GM21825 (cell line): Measurements from ENCODE around the gene ITGA6.
A peak's percentile ranks its signal among the peaks of the same experiment; 100 is the strongest.

Experiments
- ATAC-seq: cut with Tn5 transposase; IDR thresholded peaks from one replicate; pipeline ENCODE4 v1.9.1; 2021; ENCODE audit warnings: mild to moderate bottlenecking, moderate library complexity; ENCODE audit not compliant: unreplicated experiment

Gene ITGA6

DNA sequence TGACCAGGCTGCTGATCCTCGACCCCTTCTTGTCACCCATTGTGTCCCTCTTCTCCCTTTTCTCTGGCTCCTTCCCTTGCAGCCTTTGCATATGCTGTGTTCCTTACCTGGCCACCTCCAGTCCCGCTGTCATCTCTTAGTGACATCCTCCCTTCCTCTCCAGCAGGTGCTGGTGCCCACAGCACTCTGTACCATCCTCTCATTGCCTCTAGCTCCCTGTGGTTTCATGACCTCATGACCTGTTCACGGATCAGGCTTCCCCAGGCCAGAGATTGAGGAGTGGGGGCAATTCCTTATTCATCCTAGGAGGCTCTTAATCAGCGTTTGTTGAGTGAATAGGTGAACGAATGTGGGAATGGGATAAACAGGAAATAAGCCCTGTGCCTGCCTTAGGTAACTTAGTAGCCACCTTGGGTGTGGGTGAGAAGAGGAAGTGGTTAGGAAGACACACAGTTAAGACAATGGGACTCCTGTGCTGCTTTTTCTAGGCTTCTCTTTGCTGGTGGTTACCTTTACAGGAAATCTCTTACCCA, 35.5 kb downstream of the ITGA6 start:
- no peak for ATAC-seq

- no peak for ATAC-seq
Measured at GRCh38 chr2:172464400-172465129, 37.2 kb downstream of the ITGA6 start.

- peak; percentile 46 for ATAC-seq
Measured at GRCh38 chr2:172465417-172466334, 38.3 kb downstream of the ITGA6 start.

DNA sequence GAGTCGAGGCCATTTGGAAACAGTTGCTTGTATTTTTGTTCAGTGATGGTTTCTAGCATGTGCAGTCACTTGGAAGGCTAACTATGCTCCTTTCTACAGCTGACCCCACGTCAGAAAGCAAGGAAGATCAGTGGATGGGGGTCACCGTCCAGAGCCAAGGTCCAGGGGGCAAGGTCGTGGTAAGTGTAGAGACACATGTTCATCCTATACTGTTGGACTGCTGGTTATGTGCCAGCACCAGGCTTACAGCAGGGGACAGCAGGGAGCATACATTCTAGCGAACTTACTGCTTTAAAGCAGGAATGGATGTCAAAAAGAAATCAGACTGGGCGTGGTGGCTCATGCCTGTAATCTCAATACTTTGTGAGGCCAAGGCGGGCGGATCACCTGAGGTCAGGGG, 40.0 kb downstream of the ITGA6 start:
- ATAC-seq, result no peak

- ATAC-seq, result no peak
Measured at GRCh38 chr2:172470958-172471922, 43.9 kb downstream of the ITGA6 start.

DNA sequence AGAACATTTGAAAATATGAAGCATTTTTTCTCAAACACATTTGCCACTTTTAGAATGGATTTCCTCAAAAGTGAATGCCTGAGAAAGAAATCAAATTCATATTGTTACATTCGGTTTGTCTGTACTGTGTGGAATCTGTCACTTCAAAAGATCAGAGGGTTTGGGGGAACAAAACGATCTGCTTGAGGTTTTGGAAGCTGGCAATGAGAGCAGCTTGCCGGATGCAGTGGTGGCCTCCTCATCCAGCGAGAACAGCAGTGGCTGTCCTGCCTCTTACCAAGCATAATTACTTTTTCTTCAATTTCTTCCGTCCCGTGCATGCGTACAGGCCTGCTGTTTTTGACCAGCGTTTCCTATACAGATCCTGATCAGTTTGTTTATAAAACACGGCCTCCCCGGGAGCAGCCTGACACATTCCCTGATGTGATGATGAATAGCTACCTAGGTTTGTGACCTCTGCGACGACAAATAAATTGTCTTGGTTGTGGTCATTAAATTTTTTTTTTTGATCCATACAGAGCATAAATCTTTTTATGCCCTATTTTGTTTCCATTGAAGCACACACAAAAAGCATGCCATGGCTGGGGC, 45.2 kb downstream of the ITGA6 start:
- ATAC-seq, result no peak

DNA sequence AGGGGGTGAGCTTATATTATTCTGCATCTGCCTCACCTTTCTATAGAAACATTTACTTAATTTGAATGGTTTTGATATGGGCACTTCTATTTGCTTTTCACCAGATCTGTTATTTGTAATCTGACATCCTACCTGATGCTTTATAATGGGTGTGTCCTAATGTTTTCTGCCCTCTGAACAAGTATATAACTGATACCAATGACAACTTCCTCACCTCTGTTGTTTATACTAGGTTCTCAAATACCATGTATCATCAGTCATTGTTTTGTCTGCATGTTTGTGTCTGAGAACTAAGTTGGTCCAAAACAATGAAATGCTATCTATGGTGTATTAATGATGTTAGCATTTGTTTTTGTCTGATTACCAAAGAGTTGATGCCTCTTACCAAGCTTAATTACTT, 45.8 kb downstream of the ITGA6 start:
- no peak for ATAC-seq

DNA sequence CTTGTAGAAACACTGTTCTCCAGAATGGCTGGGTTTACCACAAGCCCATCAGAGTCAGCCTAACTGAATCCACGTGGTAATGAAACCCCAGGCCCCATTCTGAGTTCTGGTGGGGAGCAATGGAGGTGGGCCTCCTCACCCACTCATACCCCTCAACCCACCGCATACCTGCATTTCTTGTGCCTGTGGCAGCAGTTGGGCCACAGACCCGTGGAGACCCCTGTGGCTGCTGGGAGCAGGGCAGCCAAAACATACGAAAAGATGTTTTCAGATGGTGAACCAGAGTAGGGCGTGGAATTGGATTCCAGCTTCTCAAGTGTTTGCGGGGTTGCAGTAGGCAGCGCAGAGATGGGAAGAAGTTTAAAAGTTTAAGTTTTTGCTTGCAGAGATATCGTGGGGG, 51.0 kb downstream of the ITGA6 start:
- ATAC-seq, result no peak

DNA sequence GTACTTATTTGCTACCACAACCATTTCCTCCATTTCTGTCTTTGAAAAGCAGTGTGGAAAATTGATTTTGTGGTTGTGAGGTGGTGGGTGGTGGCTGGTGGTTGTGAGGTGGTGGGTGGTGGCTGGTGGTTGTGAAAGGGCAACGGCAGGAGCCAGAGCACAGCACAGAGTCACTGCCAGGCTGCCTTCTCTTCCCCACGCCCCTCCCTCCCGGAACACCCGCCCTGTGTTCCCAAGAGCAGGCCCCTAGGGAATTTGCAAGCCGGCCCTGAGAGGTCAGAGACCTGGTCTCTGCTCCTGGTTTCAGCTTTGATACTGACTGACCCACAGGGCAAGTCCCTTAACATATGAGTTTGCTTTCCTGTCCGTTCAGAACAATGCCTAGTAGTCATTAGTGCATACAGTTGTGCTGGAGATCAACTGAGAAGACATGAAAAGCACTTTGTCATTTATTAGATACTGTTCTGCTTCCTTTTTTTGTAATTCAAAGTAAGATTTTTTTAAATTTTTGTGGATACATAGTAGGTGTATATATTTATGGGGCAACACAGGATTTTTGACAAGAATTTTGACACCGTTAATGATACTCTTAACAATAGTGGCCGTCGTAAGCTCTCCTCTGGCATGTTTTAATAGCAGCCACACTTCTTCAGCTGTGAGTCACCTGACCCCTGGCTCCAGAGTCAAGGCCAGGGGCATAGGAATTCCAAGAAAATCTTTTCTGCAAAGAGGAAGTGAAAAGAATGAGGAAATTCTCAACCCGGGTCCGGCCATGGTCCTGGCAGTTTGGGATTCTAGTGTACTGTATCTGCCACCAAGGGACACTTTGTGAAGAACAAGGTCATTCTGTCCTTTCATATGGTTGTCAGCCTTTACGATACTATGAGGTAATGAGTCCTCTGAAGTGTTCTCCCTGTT, 53.2 kb downstream of the ITGA6 start:
- ATAC-seq, result no peak

DNA sequence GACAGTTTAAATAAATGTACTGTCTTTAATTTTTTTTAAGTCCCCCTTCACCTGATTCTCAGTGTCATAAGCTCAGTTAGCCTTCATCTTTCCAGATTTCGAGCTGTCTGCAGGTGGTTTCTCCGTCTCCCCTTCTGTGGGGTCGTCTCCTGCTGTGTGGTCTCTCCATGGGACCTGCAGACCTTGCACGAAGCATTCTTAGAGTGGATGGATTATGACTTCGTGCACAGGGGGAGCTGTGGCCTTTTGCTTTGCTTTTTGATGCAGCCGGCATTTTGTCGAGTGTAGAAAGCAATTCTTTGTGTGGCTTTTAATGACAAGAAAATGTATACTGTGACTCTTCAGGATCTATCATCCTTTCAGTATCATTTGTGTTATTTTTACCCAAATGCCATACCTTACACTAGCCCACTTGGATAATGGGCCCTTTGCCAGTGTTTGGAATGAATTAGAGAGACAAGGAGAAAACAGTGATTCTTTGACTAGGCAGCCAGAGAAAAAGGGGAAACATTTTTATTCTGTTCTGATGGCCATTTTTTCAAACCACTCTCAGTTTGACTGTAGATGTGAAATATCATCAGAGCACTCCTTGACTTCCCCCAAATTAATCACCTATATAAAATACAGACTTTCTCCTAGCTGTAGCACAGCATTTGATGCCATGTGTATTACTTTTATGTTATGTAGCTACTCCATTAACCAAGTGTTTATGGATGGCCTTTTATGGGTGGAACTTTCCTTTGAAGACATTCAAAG, 54.3 kb downstream of the ITGA6 start:
- no peak for ATAC-seq

DNA sequence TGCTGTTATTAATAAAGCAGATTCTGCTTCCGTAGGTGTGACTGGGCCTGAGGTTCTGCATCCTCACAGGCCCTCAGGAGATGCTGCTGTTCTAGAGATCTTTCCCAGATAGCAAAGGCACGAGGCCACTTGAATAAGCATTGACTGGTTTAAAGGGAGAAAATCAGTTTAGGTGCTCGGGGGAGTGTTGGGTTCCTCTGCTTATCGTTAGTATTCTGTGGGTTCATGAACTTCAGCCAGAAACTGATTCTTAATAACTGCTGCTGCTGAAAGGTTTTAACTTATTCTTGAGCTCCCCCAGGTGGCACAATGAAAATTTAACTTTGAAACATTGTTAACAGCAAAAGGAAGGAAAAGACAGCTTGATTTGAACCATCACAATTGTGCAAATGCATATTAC, 56.9 kb downstream of the ITGA6 start:
- no peak for ATAC-seq

DNA sequence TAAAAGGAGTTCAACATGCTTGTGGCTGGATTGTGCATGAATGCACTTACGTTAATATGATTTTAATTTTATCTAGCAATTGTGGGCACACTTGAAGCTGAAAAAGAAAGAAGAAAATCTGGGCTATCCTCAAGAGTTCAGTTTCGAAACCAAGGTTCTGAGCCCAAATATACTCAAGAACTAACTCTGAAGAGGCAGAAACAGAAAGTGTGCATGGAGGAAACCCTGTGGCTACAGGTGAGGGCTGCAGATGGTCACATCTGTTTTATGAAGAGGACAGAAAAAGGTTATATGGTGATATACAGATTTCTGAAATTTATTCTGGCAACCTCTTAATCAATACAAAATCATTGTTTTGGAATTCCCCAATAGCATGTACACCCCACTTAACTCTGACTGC, 57.3 kb downstream of the ITGA6 start:
- ATAC-seq, result no peak

DNA sequence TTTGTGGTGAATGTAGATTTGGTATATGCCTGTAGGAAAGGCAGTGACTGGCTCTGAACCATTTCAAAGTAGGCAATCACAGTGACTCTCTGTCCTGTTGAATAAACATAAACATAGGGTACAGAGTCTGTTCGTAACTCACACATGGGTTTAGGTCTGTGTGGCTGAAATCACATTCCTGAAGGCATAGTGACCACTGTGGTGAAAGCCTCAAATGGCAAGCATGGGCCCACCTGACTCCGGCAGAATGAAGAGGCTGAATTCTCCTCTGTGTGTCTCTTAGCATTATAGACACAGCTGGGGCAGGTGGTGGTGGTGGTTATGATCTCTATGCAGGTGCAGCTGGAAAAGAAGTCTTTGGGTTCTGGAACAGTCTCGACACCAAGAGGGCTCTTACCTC, 61.2 kb downstream of the ITGA6 start:
- ATAC-seq, result no peak

DNA sequence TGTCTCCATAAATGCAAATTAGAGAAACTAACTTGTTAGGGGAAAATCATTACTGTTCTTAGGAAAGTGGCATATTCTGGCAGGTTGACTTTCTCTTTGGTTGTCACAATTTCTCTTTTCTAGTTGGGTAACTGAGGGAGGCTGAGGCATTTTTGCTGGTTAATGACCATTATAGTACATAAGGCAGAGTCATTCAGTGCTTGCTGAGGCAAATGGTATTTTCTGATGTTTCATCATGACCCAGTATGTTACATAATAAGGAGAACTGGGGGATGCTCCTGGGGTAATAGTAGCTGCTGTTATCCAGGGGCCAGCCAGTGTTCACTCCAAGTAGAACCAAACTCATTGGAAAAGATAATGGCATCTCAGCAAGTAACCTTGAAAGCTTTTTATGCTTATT, 62.3 kb downstream of the ITGA6 start:
- no peak for ATAC-seq

DNA sequence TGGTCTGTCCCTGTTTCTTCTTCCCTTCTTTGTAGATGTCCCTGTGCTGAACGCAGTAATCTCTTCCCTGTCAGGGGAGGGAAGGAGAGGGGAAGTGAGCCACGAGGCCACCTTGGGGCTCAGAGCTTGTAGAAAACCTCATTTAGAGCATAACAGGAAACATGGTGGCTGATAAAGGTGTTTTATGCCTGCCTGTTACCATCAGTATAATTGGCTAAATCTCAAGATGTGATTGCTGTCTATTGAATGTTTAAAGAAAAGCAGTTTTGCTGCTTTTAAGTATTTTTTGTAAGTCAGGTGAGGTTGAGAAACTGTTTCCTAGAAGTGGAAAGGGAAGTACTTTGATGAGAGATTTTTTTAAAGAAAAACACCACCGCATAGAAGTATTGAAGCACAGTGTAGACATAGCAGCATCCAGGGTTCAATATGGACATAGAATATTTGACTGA, 68.8 kb downstream of the ITGA6 start:
- ATAC-seq, result no peak

- no peak for ATAC-seq
Measured at GRCh38 chr2:172507199-172507598, 79.8 kb downstream of the ITGA6 start.

GRCh38 chr2:172510088-172510487, 82.7 kb downstream of the ITGA6 start:
- no peak for ATAC-seq

- no peak for ATAC-seq
Measured at GRCh38 chr2:172510548-172510947, 83.2 kb downstream of the ITGA6 start.
